ENCODE measurements around the gene TSEN54. TPM values are rescaled to one million over a fixed set of nuclear protein-coding genes. Genes with fewer than 3 reads are reported as not detected.

The TSEN54 gene
- total and polyA plus RNA-seq, 2 experiments from 2014 or later: 45.9 to 62.5 TPM

DNA sequence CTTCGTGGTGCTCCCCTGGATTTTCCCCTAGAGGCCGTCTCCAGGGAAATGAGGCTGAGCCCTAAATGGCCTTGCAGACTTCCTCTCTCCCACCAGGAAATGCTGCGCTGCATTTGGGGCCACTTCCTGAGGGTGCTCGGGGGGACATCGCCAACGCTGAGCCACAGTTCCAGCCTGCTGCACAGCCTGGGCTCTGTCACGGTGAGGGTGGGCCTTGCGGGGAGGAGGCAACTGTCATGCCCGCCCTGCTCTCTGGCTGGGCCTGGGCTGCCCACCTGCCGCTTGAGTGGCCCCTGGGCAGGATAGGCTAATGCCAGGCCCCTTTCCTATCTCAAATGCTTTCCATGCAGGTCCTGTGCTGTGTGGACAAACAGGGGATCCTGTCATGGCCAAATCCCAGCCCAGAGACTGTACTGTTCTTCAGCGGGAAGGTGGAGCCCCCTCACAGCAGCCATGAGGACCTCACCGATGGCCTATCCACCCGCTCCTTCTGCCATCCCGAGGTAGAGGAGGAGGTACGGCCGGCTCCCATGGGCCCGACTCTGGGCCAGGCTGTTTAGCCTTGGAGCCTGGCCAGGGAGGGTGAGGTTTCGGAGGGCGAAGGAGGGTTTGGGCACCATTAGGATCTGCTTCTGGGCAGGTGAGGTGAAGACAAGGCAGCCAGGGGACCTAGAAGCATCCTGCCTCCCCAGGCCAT is 25.2 kb upstream of the TSEN54 start:
- no peaks in the 10 kb centered on the region for H3K79me2 ChIP-seq (replicated peaks; ENCODE audit: insufficient read depth)
- TF ChIP-seq CTCF (conservative IDR thresholded peaks at IDR 0.05; ENCODE audit: low read depth in 2 of 2) (no peak), ZNF331 (CRISPR knock-in tag; IDR thresholded peaks at IDR 0.05; ENCODE audit: low read depth) (no peak), EZH2 (IDR thresholded peaks at IDR 0.05; ENCODE audit: low read depth, unreplicated experiment) (no peak), POLR2AphosphoS5 (IDR thresholded peaks at IDR 0.05; ENCODE audit: low read depth) (no peak), EZH2phosphoT487 (IDR thresholded peaks at IDR 0.05; ENCODE audit: unreplicated experiment) (no peak), NANOG (IDR thresholded peaks at IDR 0.05; ENCODE audit: borderline replicate concordance) (no peak), ZNF462 (CRISPR knock-in tag; IDR thresholded peaks at IDR 0.05) (no peak), STAT1 (IDR thresholded peaks at IDR 0.05; ENCODE audit: unreplicated experiment) (no peak), CREB1 (CRISPR knock-in tag; IDR thresholded peaks at IDR 0.05; ENCODE audit: low read depth) (no peak), ZNF114 (CRISPR knock-in tag; IDR thresholded peaks at IDR 0.05) (no peak), JUNB (IDR thresholded peaks at IDR 0.05; ENCODE audit: unreplicated experiment) (no peak)
- TF ChIP-seq, protein P1, sequence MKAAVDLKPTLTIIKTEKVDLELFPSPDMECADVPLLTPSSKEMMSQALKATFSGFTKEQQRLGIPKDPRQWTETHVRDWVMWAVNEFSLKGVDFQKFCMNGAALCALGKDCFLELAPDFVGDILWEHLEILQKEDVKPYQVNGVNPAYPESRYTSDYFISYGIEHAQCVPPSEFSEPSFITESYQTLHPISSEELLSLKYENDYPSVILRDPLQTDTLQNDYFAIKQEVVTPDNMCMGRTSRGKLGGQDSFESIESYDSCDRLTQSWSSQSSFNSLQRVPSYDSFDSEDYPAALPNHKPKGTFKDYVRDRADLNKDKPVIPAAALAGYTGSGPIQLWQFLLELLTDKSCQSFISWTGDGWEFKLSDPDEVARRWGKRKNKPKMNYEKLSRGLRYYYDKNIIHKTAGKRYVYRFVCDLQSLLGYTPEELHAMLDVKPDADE (IDR thresholded peaks at IDR 0.05): no peak
- TF ChIP-seq, protein P2, sequence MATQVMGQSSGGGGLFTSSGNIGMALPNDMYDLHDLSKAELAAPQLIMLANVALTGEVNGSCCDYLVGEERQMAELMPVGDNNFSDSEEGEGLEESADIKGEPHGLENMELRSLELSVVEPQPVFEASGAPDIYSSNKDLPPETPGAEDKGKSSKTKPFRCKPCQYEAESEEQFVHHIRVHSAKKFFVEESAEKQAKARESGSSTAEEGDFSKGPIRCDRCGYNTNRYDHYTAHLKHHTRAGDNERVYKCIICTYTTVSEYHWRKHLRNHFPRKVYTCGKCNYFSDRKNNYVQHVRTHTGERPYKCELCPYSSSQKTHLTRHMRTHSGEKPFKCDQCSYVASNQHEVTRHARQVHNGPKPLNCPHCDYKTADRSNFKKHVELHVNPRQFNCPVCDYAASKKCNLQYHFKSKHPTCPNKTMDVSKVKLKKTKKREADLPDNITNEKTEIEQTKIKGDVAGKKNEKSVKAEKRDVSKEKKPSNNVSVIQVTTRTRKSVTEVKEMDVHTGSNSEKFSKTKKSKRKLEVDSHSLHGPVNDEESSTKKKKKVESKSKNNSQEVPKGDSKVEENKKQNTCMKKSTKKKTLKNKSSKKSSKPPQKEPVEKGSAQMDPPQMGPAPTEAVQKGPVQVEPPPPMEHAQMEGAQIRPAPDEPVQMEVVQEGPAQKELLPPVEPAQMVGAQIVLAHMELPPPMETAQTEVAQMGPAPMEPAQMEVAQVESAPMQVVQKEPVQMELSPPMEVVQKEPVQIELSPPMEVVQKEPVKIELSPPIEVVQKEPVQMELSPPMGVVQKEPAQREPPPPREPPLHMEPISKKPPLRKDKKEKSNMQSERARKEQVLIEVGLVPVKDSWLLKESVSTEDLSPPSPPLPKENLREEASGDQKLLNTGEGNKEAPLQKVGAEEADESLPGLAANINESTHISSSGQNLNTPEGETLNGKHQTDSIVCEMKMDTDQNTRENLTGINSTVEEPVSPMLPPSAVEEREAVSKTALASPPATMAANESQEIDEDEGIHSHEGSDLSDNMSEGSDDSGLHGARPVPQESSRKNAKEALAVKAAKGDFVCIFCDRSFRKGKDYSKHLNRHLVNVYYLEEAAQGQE (IDR thresholded peaks at IDR 0.05; ENCODE audit: unreplicated experiment): no peak
- no peaks in the 10 kb centered on the region for H3K27me3 ChIP-seq (ENCODE audit: insufficient read depth)
- H3K27ac ChIP-seq (ENCODE audit: low read depth): no peak overlapping the region
- Mint-ChIP-seq H3K4me1 (peaks cover 9% of the 10 kb centered on the region), H3K27ac (no peak overlapping the region), H3K36me3 (ENCODE audit: low read depth) (no peaks in the 10 kb centered on the region; the same call in 2 of the 3 replicates), H3K4me3 (no peak overlapping the region), H3K9me3 (no peaks in the 10 kb centered on the region), H3K27me3 (ENCODE audit: insufficient read depth, low read depth, poor library complexity) (peaks cover 8% of the 10 kb centered on the region)
- no peaks in the 10 kb centered on the region for H3F3A ChIP-seq (replicated peaks; ENCODE audit: low read depth)
- H3K4me2 ChIP-seq: no peak overlapping the region
- no peak for DNase-seq (ENCODE audit: low spot score)
- H3K4me1 ChIP-seq (ENCODE audit: insufficient read depth): no peaks in the 10 kb centered on the region
- H4K20me1 ChIP-seq (replicated peaks; ENCODE audit: insufficient read depth): no peaks in the 10 kb centered on the region
- ATAC-seq: no peak
- no peak overlapping the region for H3K4me3 ChIP-seq
- H3K36me3 ChIP-seq (ENCODE audit: insufficient read depth): no peaks in the 10 kb centered on the region
- no peaks in the 10 kb centered on the region for H3K9me2 ChIP-seq (ENCODE audit: insufficient read depth)
- no peak overlapping the region for H2AFZ ChIP-seq

Measured in GM23338 (cell line).